Measurements from ENCODE around the gene AJAP1.

- TF ChIP-seq, protein P1, sequence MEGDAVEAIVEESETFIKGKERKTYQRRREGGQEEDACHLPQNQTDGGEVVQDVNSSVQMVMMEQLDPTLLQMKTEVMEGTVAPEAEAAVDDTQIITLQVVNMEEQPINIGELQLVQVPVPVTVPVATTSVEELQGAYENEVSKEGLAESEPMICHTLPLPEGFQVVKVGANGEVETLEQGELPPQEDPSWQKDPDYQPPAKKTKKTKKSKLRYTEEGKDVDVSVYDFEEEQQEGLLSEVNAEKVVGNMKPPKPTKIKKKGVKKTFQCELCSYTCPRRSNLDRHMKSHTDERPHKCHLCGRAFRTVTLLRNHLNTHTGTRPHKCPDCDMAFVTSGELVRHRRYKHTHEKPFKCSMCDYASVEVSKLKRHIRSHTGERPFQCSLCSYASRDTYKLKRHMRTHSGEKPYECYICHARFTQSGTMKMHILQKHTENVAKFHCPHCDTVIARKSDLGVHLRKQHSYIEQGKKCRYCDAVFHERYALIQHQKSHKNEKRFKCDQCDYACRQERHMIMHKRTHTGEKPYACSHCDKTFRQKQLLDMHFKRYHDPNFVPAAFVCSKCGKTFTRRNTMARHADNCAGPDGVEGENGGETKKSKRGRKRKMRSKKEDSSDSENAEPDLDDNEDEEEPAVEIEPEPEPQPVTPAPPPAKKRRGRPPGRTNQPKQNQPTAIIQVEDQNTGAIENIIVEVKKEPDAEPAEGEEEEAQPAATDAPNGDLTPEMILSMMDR (IDR thresholded peaks at IDR 0.05; ENCODE audit: poor library complexity, severe bottlenecking): no peak
- no peak for TF ChIP-seq RAD21 (conservative IDR thresholded peaks at IDR 0.05)
- no peak for TF ChIP-seq TAF1 (IDR thresholded peaks at IDR 0.05; ENCODE audit: low read depth)
These were observed 182.2 kb downstream of the AJAP1 start for GRCh38 chr1:4836574-4836973.

Data from neural cell (in vitro differentiated cells).